Left cardiac atrium (tissue), 4 donors: Measurements from ENCODE around the gene ICA1L. TPM values are rescaled to one million over a fixed set of nuclear protein-coding genes. Genes with fewer than 3 reads are reported as not detected.
"Not testable (repeated sequence)": the region's sequence is repeated elsewhere in the genome, so short reads cannot be mapped to it uniquely, and the experiment has no call there.

Experiments used
- ATAC-seq, 2 donors: fragments of 200-7000 bp; cut with Tn5 transposase; one replicate each; pipeline ENCODE4 v1.9.1; 2020; ENCODE audit warnings: mild to moderate bottlenecking in 2 of 2, moderate library complexity in 2 of 2
- DNase-seq: peaks from one replicate; pipeline ENCODE4 v3.0.0-alpha.2; 2020
- intact Hi-C, 2 donors: fragments of 100-400 bp; cut with DNase I; formaldehyde crosslinking; loops; one replicate each; pipeline versions ENCODE4 v1.14.1 to v1.15.1; 2022 to 2023
- long read RNA-seq: library from polyadenylated mRNA; unstranded; transcript quantifications from one replicate; pipeline ENCODE4 v2.0.0, GENCODE V29; 2021
- total RNA-seq, 2 donors: library from RNA; stranded (reverse); fragmentation: NEBNext Ultra II Directional; extraction: Animal tissue kit (Norgen Biotek cat#: 25700); gene quantifications; one replicate each; pipeline ENCODE4 v1.2.1, GENCODE V29; 2021
- donor health status: DM: no; HTN: yes; CAD: no.
- donor health status: DM: no; HTN: yes; CAD: no; lungs with severe emphysema.
- donor health status: DM: yes; HTN: yes; CAD: no.
- donor health status: Dilated cardiomyopathy.

Gene ICA1L
- total RNA-seq = 1 to 10 TPM; 6.3 to 9.0 TPM
- long read RNA-seq, partial matches to known transcripts = 1 of 11 reads
- long read RNA-seq, other reads (novel, unspliced or antisense) = 6 of 11 reads

DNA sequence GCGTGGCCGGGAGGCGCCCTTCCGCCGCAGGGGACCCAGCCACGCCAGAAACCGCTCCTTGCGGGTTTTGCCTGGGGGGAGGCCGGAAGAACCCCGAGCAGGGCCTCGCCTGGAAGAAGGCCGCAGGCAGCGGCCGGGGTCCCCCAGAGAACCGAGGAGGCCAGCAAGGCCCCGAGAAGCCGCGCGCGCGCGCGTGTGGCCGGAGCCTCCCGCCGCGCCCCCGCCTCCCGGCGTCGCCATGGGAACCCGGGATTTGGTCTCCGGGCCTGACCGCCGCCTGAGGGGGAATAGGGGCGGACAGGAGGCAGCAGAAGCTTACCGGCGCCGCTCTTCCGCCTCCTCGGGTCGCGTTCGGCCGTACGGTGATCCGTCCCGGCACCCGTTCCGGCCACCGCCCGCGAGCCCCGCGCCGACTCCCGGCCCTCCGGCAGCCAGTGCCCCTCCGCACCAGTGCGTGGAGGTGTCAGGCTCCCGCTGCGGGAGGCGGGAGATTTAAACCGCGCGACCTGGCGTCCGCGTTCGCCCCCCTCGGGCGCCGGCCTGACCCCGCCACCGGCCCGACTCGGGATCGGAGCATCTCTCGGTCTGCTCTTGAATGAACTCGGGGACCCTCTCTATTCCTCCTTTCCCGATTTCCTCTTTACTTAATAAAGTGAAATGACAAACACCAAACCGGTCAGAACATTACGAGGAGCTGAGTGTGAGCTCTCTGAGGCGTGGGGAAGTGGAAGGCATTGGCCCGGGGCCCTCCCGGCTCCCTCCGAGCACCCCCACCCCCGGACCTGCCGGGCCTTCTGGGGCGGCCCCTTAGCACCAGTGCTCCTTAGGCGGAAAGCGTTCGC is at the start of gene ICA1L:
ICA1L (minus strand) TSS at position 467 of the 842 bp plus-strand sequence. CDS start 42,757 bp downstream, outside the sequence.
- intact Hi-C loops = loop anchor here in 1 of 2 donors (2.0 kb wide), 1 partner anchor 283 kb away; no protein-coding TSS in a partner anchor
- DNase-seq (peak; percentile 79), ATAC-seq (peak; percentile 89 to 96)

DNA sequence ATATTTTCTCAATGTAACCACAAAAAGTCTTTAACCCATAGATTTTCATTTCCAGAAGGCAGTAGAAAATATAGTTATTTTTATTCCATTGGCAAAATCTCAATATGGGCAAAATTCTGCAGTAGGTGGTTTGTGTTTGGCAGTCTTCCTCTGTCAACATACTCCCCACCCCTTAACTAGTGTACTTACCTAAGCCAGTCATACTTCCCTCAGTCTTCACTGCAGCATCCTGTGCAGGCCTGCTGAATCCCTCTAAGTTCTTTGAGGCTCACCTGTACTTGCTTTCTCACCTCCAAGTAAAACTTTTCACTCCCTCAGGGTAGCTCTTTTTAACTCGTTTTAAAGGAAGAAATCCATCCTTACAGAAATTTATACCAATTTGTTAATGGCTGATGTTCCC is 47.3 kb upstream of the ICA1L start:
- ATAC-seq (no peak), DNase-seq (no peak)
- intact Hi-C loops = no loop called here

DNA sequence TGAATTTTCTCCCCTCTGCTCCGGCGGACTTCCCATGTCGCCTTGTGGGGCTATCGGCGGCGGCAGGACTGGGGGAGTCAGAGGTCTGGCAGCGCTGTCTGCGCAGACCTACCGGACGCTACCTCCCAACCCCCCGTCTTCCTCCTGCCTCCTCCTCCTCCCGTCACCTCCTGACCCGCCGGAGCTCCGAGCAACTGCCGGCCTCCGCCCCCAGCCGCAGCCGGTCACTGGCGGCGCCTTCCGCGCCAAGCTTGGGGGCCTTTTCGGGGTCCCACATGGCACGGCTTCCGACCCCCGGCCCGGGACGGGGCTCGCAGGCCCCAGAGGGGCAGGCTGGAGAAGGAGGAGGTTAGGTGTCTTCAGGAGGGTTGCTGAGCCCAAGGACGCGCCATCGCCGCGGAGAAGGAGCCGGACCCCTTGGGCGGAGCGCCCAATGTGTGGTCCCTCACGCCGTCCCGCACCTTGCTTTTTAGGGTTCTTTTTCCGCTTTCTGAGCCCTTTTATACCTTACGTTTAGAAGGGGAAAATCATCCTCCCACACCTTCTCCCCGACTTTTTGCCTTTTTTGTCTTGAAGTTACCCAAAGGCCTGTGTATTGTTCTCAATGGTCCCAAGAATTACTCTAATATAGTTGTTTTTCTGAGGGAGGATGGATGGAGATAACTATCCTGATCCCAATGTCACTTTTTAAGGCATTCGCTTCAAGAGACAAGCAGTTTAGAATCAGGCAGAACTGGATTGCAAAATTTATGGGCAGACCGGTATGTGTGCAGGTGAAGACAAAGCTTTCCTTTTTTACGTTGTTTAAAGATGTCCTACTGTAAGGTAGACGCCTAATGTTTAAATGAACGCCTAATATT is 41.0 kb upstream of the ICA1L start:
- intact Hi-C loops, DNase-seq: not testable (repeated sequence)
- peak; percentile 82 to 90 for ATAC-seq

GRCh38 chr2:202911512-202912341 is 40.2 kb upstream of the ICA1L start, which contains the start of the genes CARF and WDR12:
Gene CARF (plus strand): TSS chr2:202912275. CDS start chr2:202941903, 29,628 bp downstream.
Gene WDR12 (minus strand): TSS chr2:202911673. CDS start chr2:202911476, 197 bp downstream.
- DNase-seq (peak; percentile 97), ATAC-seq (peak; percentile 98)
- intact Hi-C loops = no loop called here

- intact Hi-C loops = no loop called here
- ATAC-seq = no peak
These were observed 39.6 kb upstream of the ICA1L start for GRCh38 chr2:202911203-202911511.

DNA sequence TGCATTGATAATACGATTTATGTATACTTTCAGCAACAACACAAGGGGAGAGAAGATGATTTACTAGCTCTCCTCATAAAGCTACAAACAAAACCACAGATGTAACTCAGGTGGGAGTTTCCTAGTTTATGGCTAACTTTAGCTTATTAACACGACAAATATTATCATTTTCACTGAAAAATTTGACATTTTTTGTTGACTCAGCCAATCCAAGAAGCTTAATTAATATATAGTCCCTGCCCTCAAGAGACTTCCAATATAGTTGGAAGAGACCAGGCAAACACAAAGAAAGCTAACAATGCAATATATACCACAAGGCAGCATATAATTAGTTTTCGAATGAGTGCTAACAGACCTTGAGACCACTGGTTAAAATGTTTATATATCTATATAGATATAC is 39.1 kb upstream of the ICA1L start:
- ATAC-seq = no peak
- intact Hi-C loops = no loop called here
- DNase-seq = no peak

More at GRCh38 chr2:202911203-202911511, 39.6 kb upstream of the ICA1L start:
- no peak for DNase-seq

GRCh38 chr2:202910250-202910649 is 38.7 kb upstream of the ICA1L start:
- ATAC-seq, DNase-seq, intact Hi-C loops: not testable (repeated sequence)

- no peak for DNase-seq
- no peak for ATAC-seq
- intact Hi-C loops = no loop called here
These were observed 38.0 kb upstream of the ICA1L start for GRCh38 chr2:202909394-202910192.

- ATAC-seq (no peak), DNase-seq (no peak)
- intact Hi-C loops = no loop called here
These were observed 36.6 kb upstream of the ICA1L start for GRCh38 chr2:202908186-202908585.

DNA sequence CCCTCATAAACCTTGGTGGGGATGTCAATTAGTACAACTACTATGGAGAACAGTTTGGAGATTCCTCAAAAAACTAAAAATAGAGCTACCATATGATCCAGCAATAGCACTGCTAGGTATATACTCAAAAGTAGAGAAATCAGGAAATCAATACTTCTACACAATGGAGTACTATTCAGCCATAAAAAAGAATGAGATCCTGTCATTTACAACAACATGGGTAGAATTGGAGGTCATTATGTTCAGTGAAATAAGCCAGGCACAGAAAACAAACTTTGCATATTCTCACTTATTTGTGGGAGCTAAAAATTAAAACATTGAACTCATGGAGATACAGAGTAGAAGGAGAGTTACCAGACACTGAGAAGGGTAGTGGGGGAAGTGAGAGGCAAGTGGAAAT is 33.9 kb upstream of the ICA1L start:
- intact Hi-C loops, ATAC-seq, DNase-seq: not testable (repeated sequence)

DNA sequence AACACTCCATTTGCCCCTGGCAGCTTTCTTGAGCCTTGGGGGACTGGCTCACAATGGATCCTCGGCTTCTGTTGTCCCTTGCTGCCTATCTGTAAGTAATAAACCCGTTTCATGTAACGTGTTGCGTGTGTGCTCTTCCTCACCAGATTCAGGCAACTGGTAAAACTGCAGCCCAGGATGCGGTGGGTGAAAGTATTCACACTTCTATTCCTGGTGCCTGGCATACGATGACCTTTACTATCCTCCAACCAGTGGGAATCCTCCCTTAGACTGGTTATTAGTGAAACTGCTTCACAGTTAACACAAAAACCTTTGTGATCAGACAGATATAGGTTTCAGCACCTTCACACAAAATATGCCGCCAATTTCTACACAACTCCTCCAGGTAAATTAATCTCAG is 13.6 kb upstream of the ICA1L start:
- DNase-seq (no peak), ATAC-seq (peak; percentile 33 to 90)
- intact Hi-C loops = no loop called here

DNA sequence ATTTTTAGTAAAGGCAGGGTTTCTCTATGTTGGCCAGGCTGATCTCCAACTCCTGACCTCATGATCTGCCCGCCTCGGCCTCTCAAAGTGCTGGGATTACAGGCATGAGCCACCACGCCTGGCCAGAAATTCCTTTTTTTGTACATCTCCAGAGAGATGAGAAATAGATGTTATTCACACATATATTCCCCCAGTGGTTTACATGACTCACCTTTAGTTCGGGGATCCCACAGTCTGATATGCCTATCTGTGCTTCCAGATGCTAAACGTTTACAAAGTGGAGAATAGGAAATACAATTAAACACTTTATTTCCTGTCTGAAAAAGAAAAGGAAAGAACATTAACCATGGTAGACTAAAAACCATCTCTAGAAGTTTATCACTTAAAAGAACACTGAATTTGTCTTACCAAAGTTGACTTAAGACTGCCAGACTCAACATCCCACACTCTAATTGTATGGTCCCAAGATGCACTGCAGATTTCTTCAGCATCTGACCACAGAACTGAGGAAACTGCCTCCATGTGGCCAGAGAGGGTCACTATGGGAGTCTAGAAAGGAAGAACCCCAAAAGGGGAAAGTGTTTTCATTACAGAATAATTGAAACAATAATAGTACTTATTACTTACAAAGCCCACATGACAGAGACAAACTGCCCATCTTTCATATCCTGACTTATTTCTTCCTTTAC is 12.6 kb upstream of the ICA1L start:
- DNase-seq (no peak), ATAC-seq (no peak)
- intact Hi-C loops = no loop called here

DNA sequence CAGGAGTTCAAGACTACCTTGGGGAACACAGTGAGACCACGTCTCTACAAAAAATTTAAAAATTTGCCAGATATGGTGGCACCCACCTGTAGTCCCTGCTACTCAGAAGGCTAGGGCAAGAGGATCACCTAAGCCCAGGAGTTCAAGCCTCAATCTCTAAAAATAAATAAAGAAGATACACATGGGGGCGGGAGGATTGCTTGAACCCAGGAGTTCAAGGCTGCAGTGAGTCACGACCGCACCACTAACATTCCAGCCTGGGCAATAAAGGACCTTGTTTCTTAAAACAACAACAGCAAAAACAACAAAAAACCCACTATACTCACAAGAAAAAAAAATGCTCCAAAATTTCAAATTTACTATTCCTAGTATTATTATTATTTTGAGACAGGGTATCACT is 10.0 kb upstream of the ICA1L start:
- no peak for ATAC-seq
- intact Hi-C loops = no loop called here
- no peak for DNase-seq

GRCh38 chr2:202877699-202878098 is 6.1 kb upstream of the ICA1L start:
- DNase-seq (no peak), ATAC-seq (no peak)
- intact Hi-C loops = no loop called here

DNA sequence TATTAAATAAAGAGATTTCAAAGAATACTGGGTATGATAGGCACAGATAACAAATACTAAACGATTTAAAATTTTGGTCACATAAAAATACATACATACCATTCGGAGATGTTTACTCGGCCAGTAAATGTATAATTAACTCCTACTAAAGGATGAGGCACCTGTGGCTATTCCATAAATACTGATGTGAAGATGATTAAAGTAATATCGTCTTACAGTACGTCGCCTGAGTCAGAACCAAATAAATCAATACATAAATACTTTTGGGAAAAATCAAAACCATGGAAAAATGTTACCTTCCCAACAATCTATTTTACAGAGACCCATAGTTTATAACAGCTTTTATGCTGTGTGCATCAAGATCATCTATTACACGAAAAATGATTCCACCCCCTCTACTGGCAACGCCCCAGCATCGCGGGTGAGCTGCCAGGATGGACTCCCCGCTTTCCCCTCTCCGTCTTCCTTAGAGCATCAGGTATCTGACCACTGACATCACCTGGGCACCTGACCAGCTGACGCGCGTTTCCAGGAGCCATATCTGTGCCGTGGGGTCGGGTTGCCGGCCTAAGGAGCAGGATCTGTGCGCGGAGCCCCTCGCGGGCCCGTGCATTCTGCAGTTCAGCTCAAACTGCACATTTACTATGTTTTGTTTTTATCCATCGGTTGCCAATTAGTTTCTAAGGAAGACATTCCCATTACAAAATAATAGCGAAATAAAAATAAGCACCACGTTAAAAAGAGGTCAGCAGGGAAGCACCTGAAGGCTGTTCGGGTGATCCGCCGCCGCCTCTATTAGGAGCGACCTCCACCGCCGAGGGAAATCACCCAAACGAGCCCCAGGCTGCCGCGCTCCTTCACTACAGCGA is 901 bp downstream of the ICA1L start:
- intact Hi-C loops = loop anchor here in 1 of 2 donors (2.0 kb wide), 1 partner anchor 282 kb away; no protein-coding TSS in a partner anchor
- DNase-seq (peak; percentile 57), ATAC-seq (peak; percentile 86 to 92)

DNA sequence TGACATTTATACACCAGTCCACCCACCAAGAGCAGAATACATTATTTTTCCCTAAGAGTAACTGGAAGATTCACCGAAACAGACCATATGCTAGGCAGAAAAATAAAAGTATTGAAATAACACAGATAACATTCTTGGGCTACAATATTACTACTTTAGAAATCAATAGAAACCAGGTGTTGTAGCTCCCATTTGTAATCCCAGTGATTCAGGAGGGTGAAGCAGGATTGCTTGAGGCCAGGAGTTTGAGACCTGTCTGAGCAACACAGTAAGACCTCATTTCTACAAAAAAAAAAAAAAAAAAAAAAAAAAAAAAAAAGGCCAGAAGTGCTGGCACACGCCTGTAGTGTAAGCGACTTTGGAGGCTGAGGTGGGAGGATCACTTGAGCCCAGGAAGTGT is 9.6 kb downstream of the ICA1L start:
- intact Hi-C loops = no loop called here
- DNase-seq (no peak), ATAC-seq (no peak)

DNA sequence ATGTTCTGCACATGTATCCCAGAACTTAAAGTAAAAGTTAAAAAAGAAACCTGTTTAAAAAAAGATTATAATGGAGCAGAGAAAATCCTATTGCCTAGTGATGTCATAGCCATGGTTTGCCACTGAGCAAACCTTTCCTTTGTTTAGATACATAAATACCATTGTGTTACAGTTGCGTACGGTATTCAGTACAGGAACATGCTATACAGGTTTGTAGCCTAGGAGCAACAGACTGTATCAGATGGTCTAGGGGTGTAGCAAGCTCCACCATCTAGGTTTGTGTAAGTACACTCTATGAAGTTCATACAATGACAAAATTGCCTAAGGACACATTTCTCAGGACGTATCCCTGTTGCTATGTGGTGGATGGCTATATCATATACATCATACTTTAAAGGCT is 13.0 kb downstream of the ICA1L start:
- intact Hi-C loops = no loop called here
- ATAC-seq (no peak), DNase-seq (no peak)
